ENCODE data around the gene GFOD2. TPM values are rescaled to one million over a fixed set of nuclear protein-coding genes. Genes with fewer than 3 reads are reported as not detected.

Gene GFOD2
- total RNA-seq, 2 donors from 2014 or later: 15.8 to 18.1 TPM

DNA sequence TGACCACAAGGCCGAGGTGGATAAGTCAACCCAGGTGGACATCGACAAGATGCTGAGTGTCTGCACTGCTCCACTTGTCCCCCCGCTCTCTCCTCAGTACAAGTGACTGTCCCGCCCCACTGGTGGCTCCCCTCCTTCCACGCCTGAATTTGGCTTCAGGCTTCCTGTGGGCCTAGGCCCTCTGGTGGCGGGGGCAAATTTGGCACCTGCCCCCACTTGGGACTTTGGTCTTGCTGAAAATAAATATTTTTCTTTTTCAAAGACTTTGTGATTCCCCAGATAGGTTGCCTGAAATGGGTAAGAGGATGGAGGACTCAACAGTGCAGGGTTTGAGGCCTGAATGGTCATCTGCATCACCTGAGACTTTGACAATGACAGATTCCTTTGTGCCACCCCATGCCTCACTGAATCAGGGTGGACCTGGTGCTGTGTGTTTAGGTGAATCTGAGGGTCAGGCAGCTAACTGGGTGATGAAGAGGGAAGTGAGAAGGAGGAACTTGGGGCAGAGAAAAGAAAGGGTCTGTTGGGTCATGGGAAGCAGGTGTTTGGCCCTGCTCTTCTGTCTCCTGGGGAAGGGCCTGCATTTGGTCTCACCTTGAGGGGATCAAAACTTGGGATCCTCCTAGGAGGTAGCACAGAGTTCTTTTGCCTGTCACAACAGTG, 50.5 kb downstream of the GFOD2 start:
- Histone ChIP-seq H3K4me1 (peaks cover 50% of the 10 kb centered on the region), H3K27me3 (no peaks in the 10 kb centered on the region), H3K27ac (peak overlapping the region; percentile 25 to 97 (median 90)), H3K36me3 (replicated peaks in 1 of 2; ENCODE audit: insufficient read depth in 1 of 2, low read depth in 2 of 2) (no peaks in the 10 kb centered on the region), H3K9me3 (no peaks in the 10 kb centered on the region), H3K4me3 (no peak overlapping the region)
- DNase-seq: no peak
- no peak for ATAC-seq
- WGBS, 2 donors: 87% methylated on average over 5 to 6 of the region's 6 CpGs
- intact Hi-C loops (cut with DNase I): no loop called here
- TF ChIP-seq, protein P1, sequence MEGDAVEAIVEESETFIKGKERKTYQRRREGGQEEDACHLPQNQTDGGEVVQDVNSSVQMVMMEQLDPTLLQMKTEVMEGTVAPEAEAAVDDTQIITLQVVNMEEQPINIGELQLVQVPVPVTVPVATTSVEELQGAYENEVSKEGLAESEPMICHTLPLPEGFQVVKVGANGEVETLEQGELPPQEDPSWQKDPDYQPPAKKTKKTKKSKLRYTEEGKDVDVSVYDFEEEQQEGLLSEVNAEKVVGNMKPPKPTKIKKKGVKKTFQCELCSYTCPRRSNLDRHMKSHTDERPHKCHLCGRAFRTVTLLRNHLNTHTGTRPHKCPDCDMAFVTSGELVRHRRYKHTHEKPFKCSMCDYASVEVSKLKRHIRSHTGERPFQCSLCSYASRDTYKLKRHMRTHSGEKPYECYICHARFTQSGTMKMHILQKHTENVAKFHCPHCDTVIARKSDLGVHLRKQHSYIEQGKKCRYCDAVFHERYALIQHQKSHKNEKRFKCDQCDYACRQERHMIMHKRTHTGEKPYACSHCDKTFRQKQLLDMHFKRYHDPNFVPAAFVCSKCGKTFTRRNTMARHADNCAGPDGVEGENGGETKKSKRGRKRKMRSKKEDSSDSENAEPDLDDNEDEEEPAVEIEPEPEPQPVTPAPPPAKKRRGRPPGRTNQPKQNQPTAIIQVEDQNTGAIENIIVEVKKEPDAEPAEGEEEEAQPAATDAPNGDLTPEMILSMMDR (IDR thresholded peaks at IDR 0.05): peak in 1 of 7 experiments; percentile 12
- no peak for TF ChIP-seq POLR2A (IDR thresholded peaks at IDR 0.05)

DNA sequence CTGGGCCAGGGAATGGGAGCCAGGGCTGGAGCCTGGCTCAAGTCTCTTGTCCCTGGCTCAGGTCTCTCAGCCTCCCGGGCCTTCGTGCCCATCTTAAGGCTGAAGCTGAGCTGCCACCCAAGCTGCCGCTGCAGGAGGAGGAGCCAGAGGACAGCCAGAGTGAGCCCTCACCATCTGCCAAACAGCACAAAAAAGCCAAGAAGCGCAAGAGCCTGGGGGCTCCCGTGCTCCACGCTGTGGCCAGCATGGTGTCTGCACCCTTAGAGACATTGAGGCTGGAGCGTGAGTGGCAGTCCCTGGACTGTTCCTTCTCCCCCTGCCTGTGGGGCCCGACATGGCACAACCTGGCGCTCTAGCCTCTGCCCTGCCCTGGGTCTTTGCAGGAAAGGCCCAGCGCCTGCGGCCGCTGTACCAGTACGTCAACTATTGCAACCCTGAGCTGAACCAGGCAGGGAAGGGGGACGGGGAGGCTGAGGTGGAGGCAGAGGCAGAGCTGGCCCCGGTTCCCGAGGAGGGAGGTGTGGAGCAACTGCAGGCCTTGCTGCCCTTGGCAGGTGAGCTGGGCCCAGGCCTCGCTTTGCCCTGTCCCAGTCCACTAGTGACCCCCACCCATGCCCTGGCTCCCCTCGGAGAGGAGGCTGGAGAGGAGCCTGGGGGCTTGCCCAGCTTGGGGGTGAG, 51.2 kb downstream of the GFOD2 start:
- ATAC-seq (peak; percentile 76), DNase-seq (peak; percentile 88 to 95 (median 93))
- TF ChIP-seq, protein P1 (IDR thresholded peaks at IDR 0.05): peak; percentile 72 to 99 (median 98)
- TF ChIP-seq POLR2A (IDR thresholded peaks at IDR 0.05): peak in 1 of 3 donors; percentile 20
- no peak overlapping the region for H3K4me3 ChIP-seq
- H3K4me1 ChIP-seq: peaks cover 50% of the 10 kb centered on the region
- WGBS, 2 donors: 12 to 16% methylated on average over 10 to 18 of the region's 18 CpGs
- no peaks in the 10 kb centered on the region for H3K9me3 ChIP-seq
- peak overlapping the region; percentile 25 to 97 (median 90) for H3K27ac ChIP-seq
- no peaks in the 10 kb centered on the region for H3K36me3 ChIP-seq (replicated peaks in 1 of 2; ENCODE audit: insufficient read depth in 1 of 2, low read depth in 2 of 2)
- intact Hi-C loops (cut with DNase I): no loop called here
- H3K27me3 ChIP-seq: no peaks in the 10 kb centered on the region

DNA sequence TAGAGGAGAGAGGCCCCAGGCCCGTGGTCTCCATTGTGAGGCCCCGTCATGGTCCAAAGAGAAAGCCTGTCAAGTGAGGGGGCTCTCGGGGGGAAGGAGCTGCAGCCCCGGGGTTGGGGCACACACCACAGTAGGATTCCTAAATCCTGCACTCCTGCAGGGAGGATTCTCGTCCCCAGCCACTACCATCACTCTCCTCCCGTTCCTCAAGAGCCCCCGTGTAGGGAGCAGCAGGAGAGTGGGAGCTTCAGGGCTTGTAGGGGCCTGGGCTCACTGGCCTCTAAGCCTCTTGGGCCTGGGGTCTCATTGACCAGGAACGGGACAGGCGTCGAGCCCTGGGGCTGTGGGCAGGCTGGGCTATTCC, 51.7 kb downstream of the GFOD2 start:
- H3K27ac ChIP-seq: peak overlapping the region; percentile 4 to 97 (median 90)
- WGBS, 2 donors: 46 to 80% methylated on average over 3 to 10 of the region's 10 CpGs
- no peak for ATAC-seq

DNA sequence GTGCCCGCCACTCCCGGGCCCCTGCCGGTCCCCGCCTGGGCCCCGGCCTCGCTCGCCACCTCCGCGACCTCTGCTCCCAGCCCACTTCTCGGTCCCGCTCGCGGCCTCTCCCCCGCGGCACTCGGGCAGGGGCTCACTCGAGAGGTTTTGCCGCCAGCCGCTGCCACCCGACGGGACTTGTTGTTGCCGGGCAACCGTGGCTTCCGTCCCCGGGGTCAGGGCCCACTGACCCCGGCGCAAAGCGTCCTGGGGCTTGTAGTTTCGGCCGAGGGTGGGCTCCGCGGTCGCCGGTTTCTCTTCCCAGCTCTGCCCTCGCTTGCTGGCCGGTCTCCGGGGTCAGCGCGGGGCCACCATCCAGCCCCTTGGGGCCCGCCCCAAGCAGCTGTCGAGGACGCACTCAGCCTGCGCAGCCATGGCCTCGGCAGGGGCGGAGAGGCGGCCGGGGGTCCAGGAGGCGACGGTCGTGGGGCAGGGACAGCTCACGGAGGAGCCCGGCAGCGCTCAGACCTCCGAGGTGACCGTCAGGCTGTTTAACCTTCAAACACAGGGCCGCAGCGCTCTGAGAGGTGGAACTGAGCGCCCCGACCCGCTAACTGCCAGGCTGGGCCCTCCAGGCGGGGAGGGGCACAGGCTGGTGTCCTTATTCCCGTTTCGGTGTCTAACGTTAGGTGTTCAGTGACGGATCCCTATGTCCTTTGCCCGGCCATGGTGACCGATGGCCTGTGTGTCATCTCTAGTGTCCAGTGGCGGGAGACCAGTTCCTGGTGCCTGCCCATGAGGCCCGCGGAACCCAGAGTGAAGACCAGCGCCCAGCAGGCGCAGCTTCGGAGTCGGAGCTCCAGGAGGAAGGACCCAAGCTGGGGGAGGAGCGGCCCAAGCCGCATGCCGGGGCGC, 52.3 kb downstream of the GFOD2 start, which contains the start of the genes C16orf86 and ENKD1:
Gene C16orf86, plus strand, starts transcription at position 256 of the 894 bp plus-strand sequence. Its CDS starts 157 bp downstream, at position 413.
Gene ENKD1, minus strand, starts transcription at position 192 of the 894 bp plus-strand sequence. CDS start 308 bp downstream, outside the sequence.
- Histone ChIP-seq H3K9me3 (no peaks in the 10 kb centered on the region), H3K4me1 (peaks cover 59% of the 10 kb centered on the region), H3K27ac (peak within 1 kb of the TSS; percentile 87 to 97 (median 93)), H3K36me3 (replicated peaks in 1 of 2; ENCODE audit: insufficient read depth in 1 of 2, low read depth in 2 of 2) (no peaks in the 10 kb centered on the region), H3K27me3 (no peaks in the 10 kb centered on the region), H3K4me3 (peak within 1 kb of the TSS; percentile 44 to 73)
- intact Hi-C loops (cut with DNase I): no loop called here
- 8 to 33% methylated on average over 10 to 56 of the region's 78 CpGs for WGBS, 2 donors
- TF ChIP-seq POLR2A (IDR thresholded peaks at IDR 0.05): peak in 1 of 3 donors; percentile 40
- TF ChIP-seq, protein P1 (IDR thresholded peaks at IDR 0.05): no peak
- DNase-seq (peak; percentile 87 to 93 (median 91)), ATAC-seq (peak; percentile 72)

More for the DNA sequence above, 51.7 kb downstream of the GFOD2 start:
- Histone ChIP-seq H3K36me3 (replicated peaks in 1 of 2; ENCODE audit: insufficient read depth in 1 of 2, low read depth in 2 of 2) (no peaks in the 10 kb centered on the region), H3K4me3 (no peak overlapping the region), H3K27me3 (no peaks in the 10 kb centered on the region), H3K4me1 (peaks cover 53% of the 10 kb centered on the region), H3K9me3 (no peaks in the 10 kb centered on the region)
- intact Hi-C loops (cut with DNase I): no loop called here
- DNase-seq: no peak
- TF ChIP-seq, protein P1 (IDR thresholded peaks at IDR 0.05): no peak
- no peak for TF ChIP-seq POLR2A (IDR thresholded peaks at IDR 0.05)

All from body of pancreas (tissue), 4 donors.